Suppressor macrophage (primary cell): ENCODE measurements around the gene PIP5K1C.
A peak's percentile ranks its signal among the peaks of the same experiment; 100 is the strongest.
"Not testable (repeated sequence)": the region's sequence is repeated elsewhere in the genome, so short reads cannot be mapped to it uniquely, and the experiment has no call there.

ENCODE experiments used
- DNase-seq, 4 experiments: peaks; one replicate each; pipeline ENCODE4 v3.0.0-alpha.2; 2020 to 2022

Gene PIP5K1C

GRCh38 chr19:3660493-3661219 lies 39.6 kb downstream of the PIP5K1C start:
- no peak for DNase-seq

GRCh38 chr19:3659746-3660112 lies 40.5 kb downstream of the PIP5K1C start:
- no peak for DNase-seq

GRCh38 chr19:3658870-3659745 lies 41.2 kb downstream of the PIP5K1C start:
- no peak for DNase-seq

GRCh38 chr19:3658004-3658869 lies 42.0 kb downstream of the PIP5K1C start:
- no peak for DNase-seq

GRCh38 chr19:3657395-3657769 lies 42.9 kb downstream of the PIP5K1C start:
- DNase-seq: no peak

GRCh38 chr19:3656747-3657394 lies 43.4 kb downstream of the PIP5K1C start:
- DNase-seq: no peak

GRCh38 chr19:3656073-3656746 lies 44.1 kb downstream of the PIP5K1C start:
- DNase-seq: no peak

GRCh38 chr19:3655402-3656072 lies 44.7 kb downstream of the PIP5K1C start:
- DNase-seq: peak; percentile 5 to 27 (median 11)

GRCh38 chr19:3653865-3654513 lies 46.3 kb downstream of the PIP5K1C start:
- peak in 1 of 4 experiments; percentile 37 for DNase-seq

- no peak for DNase-seq
Measured at GRCh38 chr19:3653081-3653795, 47.0 kb downstream of the PIP5K1C start.

GRCh38 chr19:3652422-3652821 lies 47.8 kb downstream of the PIP5K1C start:
- DNase-seq: no peak

- DNase-seq: no peak
Measured at GRCh38 chr19:3651684-3652083, 48.6 kb downstream of the PIP5K1C start.

- no peak for DNase-seq
Measured at GRCh38 chr19:3649888-3650287, 50.4 kb downstream of the PIP5K1C start.

- no peak for DNase-seq
Measured at GRCh38 chr19:3648037-3648905, 52.0 kb downstream of the PIP5K1C start.

- not testable (repeated sequence) for DNase-seq
Measured at GRCh38 chr19:3647102-3647501, 53.2 kb downstream of the PIP5K1C start.

GRCh38 chr19:3646336-3647092 lies 53.8 kb downstream of the PIP5K1C start:
- no peak for DNase-seq

- DNase-seq: no peak
Measured at GRCh38 chr19:3645726-3646125, 54.5 kb downstream of the PIP5K1C start.

GRCh38 chr19:3645067-3645396 lies 55.2 kb downstream of the PIP5K1C start:
- DNase-seq: no peak
